Liver (tissue), 9 donors: Measurements from ENCODE around the gene GRM1. TPM values are rescaled to one million over a fixed set of nuclear protein-coding genes. Genes with fewer than 3 reads are reported as not detected.

ENCODE experiments used
- DNase-seq: peaks from one replicate; pipeline ENCODE4 v3.0.0-alpha.2; 2017; ENCODE audit warnings: low spot score
- H3K27ac ChIP-seq, 2 donors: one replicate each; pipeline ENCODE4 v1.7.0; 2013; ENCODE audit warnings: inconsistent platforms in 2 of 2, low read length in 2 of 2, control low read depth in 1 of 2, low read depth in 1 of 2, mild to moderate bottlenecking in 1 of 2
- H3K27me3 ChIP-seq, 4 donors: one replicate each; pipeline versions ENCODE4 v1.6.1 to v1.7.0; 2013; ENCODE audit warnings: low read length in 3 of 4, inconsistent platforms in 1 of 4, mild to moderate bottlenecking in 1 of 4, moderate library complexity in 1 of 4; ENCODE audit not compliant: control insufficient read depth in 4 of 4, insufficient read depth in 4 of 4
- H3K36me3 ChIP-seq, 4 donors: one replicate each; pipeline versions ENCODE4 v1.6.1 to v1.7.0; 2013; ENCODE audit warnings: low read length in 3 of 4, mild to moderate bottlenecking in 3 of 4, low read depth in 1 of 4, moderate library complexity in 1 of 4; ENCODE audit not compliant: control insufficient read depth in 4 of 4, insufficient read depth in 3 of 4
- H3K4me1 ChIP-seq, 4 donors: one replicate each; pipeline versions ENCODE4 v1.6.1 to v1.7.0; 2013; ENCODE audit warnings: low read length in 3 of 4, mild to moderate bottlenecking in 3 of 4, moderate library complexity in 1 of 4; ENCODE audit not compliant: control insufficient read depth in 4 of 4, insufficient read depth in 4 of 4
- H3K4me3 ChIP-seq, 3 donors: one replicate each; pipeline versions ENCODE4 v1.6.1 to v1.7.0; 2013; ENCODE audit warnings: low read length in 3 of 3, control low read depth in 1 of 3, low read depth in 1 of 3, mild to moderate bottlenecking in 1 of 3
- H3K9ac ChIP-seq, 2 donors: one replicate each; pipeline ENCODE4 v1.7.0; 2013; ENCODE audit warnings: low read length in 2 of 2, mild to moderate bottlenecking in 2 of 2, moderate library complexity in 2 of 2, control low read depth in 1 of 2, low read depth in 1 of 2
- H3K9me3 ChIP-seq, 4 donors: one replicate each; pipeline versions ENCODE4 v1.6.1 to v1.7.0; 2013; ENCODE audit warnings: low read length in 3 of 4; ENCODE audit not compliant: control insufficient read depth in 4 of 4
- CTCF ChIP-seq: fragments of 150-350 bp; IDR thresholded peaks from 2 replicates; pipeline ENCODE4 v1.5.1; 2017; ENCODE audit warnings: improper control_type of control experiment, low read depth, low read length; ENCODE audit not compliant: missing input control
- EGR1 ChIP-seq, 2 donors: IDR thresholded peaks; 2 replicates each; pipeline ENCODE4 v1.6.1; 2016 to 2018; ENCODE audit warnings: antibody characterized with exemption in 2 of 2, low read depth in 2 of 2
- FOXA1 ChIP-seq: IDR thresholded peaks from 2 replicates; pipeline ENCODE4 v1.6.1; 2016; ENCODE audit warnings: antibody characterized with exemption
- FOXA2 ChIP-seq: IDR thresholded peaks from 2 replicates; pipeline ENCODE4 v1.6.1; 2016; ENCODE audit warnings: antibody characterized with exemption
- GABPA ChIP-seq, 2 donors: IDR thresholded peaks in 1 of 2; conservative IDR thresholded peaks in 1 of 2; 2 replicates each; pipeline ENCODE4 v1.6.1; 2016; ENCODE audit warnings: antibody characterized with exemption in 2 of 2, mild to moderate bottlenecking in 1 of 2, moderate library complexity in 1 of 2
- HNF4A ChIP-seq, 2 donors: conservative IDR thresholded peaks; 2 replicates each; pipeline ENCODE4 v1.6.1; 2016; ENCODE audit warnings: antibody characterized with exemption in 2 of 2, mild to moderate bottlenecking in 2 of 2
- HNF4G ChIP-seq: IDR thresholded peaks from 2 replicates; pipeline ENCODE4 v1.6.1; 2016; ENCODE audit warnings: antibody characterized with exemption
- JUND ChIP-seq, 2 donors: IDR thresholded peaks; 2 replicates each; pipeline ENCODE4 v1.6.1; 2016; ENCODE audit warnings: antibody characterized with exemption in 2 of 2
- NR2F2 ChIP-seq: IDR thresholded peaks from 2 replicates; pipeline ENCODE4 v1.6.1; 2016; ENCODE audit warnings: antibody characterized with exemption
- RAD21 ChIP-seq, 2 donors: IDR thresholded peaks; 2 replicates each; pipeline ENCODE4 v1.6.1; 2016; ENCODE audit warnings: antibody characterized with exemption in 2 of 2, mild to moderate bottlenecking in 2 of 2
- REST ChIP-seq: IDR thresholded peaks from 2 replicates; pipeline ENCODE4 v1.6.1; 2016; ENCODE audit warnings: antibody characterized with exemption, mild to moderate bottlenecking
- RXRA ChIP-seq, 2 donors: IDR thresholded peaks; 2 replicates each; pipeline ENCODE4 v1.6.1; 2017 to 2018; ENCODE audit warnings: antibody characterized with exemption in 2 of 2, mild to moderate bottlenecking in 1 of 2
- SP1 ChIP-seq: IDR thresholded peaks from 2 replicates; pipeline ENCODE4 v1.6.1; 2018; ENCODE audit warnings: antibody characterized with exemption, mild to moderate bottlenecking
- TAF1 ChIP-seq: conservative IDR thresholded peaks from 2 replicates; pipeline ENCODE4 v1.6.1; 2016; ENCODE audit warnings: antibody characterized with exemption, mild to moderate bottlenecking
- YY1 ChIP-seq: IDR thresholded peaks from 2 replicates; pipeline ENCODE4 v1.6.1; 2016; ENCODE audit warnings: antibody characterized with exemption, mild to moderate bottlenecking
- WGBS: extraction: QIAGEN DNeasy Blood & Tissue Kit; methylation state at CpG from one replicate; pipeline ENCODE4 v1.1.7; 2013; 5-methylcytosine and 5-hydroxymethylcytosine counted together
- polyA plus RNA-seq, 2 donors: library from polyadenylated mRNA; stranded (reverse) in 1 of 2; unstranded in 1 of 2; fragments of 200-250 nt in 1 of 2; fragments of >200 nt in 1 of 2; fragmentation: Nextera tagmentation in 1 of 2; extraction: Ambion mirVana in 1 of 2; gene quantifications; one replicate each; pipeline versions ENCODE4 v1.2.1 to v1.2.3, GENCODE V29; 2013 to 2015
- total RNA-seq, 2 donors: library from RNA; depleted of rRNA; stranded (reverse); fragments of >200 nt; gene quantifications; one replicate each; pipeline ENCODE4 v1.2.3, GENCODE V29; 2014
- TF ChIP-seq, protein P1 (sequence below): IDR thresholded peaks from 2 replicates; pipeline ENCODE4 v1.6.1; 2016; ENCODE audit warnings: antibody characterized with exemption
- TF ChIP-seq, protein P2 (sequence below): IDR thresholded peaks from 2 replicates; pipeline ENCODE4 v1.6.1; 2016; ENCODE audit warnings: antibody characterized with exemption
- TF ChIP-seq, protein P3 (sequence below): IDR thresholded peaks from 2 replicates; pipeline ENCODE4 v1.6.1; 2016; ENCODE audit warnings: antibody characterized with exemption
- donor health status: healthy.
- donor health status: healthy.
- donor health status: healthy.
- donor health status: healthy.
- donor health status: healthy.

The GRM1 gene
- total and polyA plus RNA-seq, 4 donors, result under 0.01 to 0.05 (median 0.01) TPM; not detected in 1

GRCh38 chr6:146397638-146398037 is 368.8 kb downstream of the GRM1 start:
- H3K36me3 ChIP-seq, result no peaks in the 10 kb centered on the region
- no peak overlapping the region for H3K4me3 ChIP-seq
- 87% methylated on average over 1 of the region's 1 CpG for WGBS
- no peak overlapping the region for H3K9ac ChIP-seq
- TF ChIP-seq JUND (IDR thresholded peaks at IDR 0.05) (no peak), SP1 (no peak), GABPA (IDR thresholded peaks at IDR 0.05 in 1 of 2, conservative IDR thresholded peaks at IDR 0.05 in 1 of 2) (no peak), YY1 (no peak), FOXA2 (no peak), NR2F2 (no peak), HNF4A (conservative IDR thresholded peaks at IDR 0.05) (no peak)
- TF ChIP-seq, protein P1, sequence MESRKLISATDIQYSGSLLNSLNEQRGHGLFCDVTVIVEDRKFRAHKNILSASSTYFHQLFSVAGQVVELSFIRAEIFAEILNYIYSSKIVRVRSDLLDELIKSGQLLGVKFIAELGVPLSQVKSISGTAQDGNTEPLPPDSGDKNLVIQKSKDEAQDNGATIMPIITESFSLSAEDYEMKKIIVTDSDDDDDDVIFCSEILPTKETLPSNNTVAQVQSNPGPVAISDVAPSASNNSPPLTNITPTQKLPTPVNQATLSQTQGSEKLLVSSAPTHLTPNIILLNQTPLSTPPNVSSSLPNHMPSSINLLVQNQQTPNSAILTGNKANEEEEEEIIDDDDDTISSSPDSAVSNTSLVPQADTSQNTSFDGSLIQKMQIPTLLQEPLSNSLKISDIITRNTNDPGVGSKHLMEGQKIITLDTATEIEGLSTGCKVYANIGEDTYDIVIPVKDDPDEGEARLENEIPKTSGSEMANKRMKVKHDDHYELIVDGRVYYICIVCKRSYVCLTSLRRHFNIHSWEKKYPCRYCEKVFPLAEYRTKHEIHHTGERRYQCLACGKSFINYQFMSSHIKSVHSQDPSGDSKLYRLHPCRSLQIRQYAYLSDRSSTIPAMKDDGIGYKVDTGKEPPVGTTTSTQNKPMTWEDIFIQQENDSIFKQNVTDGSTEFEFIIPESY, result no peak
- TF ChIP-seq, protein P2, sequence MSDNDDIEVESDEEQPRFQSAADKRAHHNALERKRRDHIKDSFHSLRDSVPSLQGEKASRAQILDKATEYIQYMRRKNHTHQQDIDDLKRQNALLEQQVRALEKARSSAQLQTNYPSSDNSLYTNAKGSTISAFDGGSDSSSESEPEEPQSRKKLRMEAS, result no peak
- TF ChIP-seq, protein P3, sequence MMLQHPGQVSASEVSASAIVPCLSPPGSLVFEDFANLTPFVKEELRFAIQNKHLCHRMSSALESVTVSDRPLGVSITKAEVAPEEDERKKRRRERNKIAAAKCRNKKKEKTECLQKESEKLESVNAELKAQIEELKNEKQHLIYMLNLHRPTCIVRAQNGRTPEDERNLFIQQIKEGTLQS, result no peak
- H3K27ac ChIP-seq, result no peak overlapping the region
- H3K9me3 ChIP-seq, result no peaks in the 10 kb centered on the region
- no peaks in the 10 kb centered on the region for H3K27me3 ChIP-seq
- DNase-seq, result no peak
- H3K4me1 ChIP-seq, result no peaks in the 10 kb centered on the region

GRCh38 chr6:146402476-146402875 is 373.6 kb downstream of the GRM1 start:
- Histone ChIP-seq H3K4me1 (no peaks in the 10 kb centered on the region), H3K27me3 (no peaks in the 10 kb centered on the region), H3K9me3 (no peaks in the 10 kb centered on the region), H3K27ac (no peak overlapping the region), H3K9ac (no peak overlapping the region), H3K36me3 (no peaks in the 10 kb centered on the region), H3K4me3 (no peak overlapping the region)
- WGBS, result 86% methylated on average over 3 of the region's 3 CpGs
- no peak for DNase-seq
- no peak for TF ChIP-seq NR2F2
- TF ChIP-seq EGR1 (IDR thresholded peaks at IDR 0.05; ENCODE audit: low read depth in 2 of 2), result no peak
- no peak for TF ChIP-seq RXRA (IDR thresholded peaks at IDR 0.05)

DNA sequence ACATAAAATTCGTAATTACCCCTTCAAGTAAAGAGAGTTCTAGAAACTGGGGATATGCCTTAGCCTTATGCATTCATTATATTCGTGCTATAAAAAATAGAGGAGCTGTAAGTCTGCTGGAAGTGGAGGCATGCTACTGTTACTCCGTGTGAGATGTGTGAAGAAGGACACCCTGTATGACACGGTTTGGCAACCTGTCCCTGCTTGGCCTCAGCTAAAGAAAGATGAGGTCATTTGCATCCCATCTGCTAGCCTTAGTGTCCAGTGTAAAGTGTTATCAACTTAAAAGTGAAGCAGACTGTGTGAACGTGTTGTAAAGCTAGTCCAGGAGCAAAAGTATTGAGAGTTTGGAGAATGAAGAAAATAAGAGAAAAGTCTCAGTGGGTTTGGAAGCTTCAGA is 379.7 kb downstream of the GRM1 start:
- no peak for DNase-seq
- Histone ChIP-seq H3K27me3 (no peaks in the 10 kb centered on the region), H3K4me3 (no peak overlapping the region), H3K9me3 (peaks cover 0 to 4% (median 1%) of the 10 kb centered on the region in 4 donors), H3K9ac (no peak overlapping the region), H3K36me3 (no peaks in the 10 kb centered on the region), H3K4me1 (no peaks in the 10 kb centered on the region), H3K27ac (no peak overlapping the region)
- 56% methylated on average over 5 of the region's 5 CpGs for WGBS
- no peak for TF ChIP-seq GABPA (IDR thresholded peaks at IDR 0.05 in 1 of 2, conservative IDR thresholded peaks at IDR 0.05 in 1 of 2)
- TF ChIP-seq RXRA (IDR thresholded peaks at IDR 0.05), result no peak
- no peak for TF ChIP-seq REST
- TF ChIP-seq HNF4A (conservative IDR thresholded peaks at IDR 0.05), result no peak
- no peak for TF ChIP-seq FOXA2
- no peak for TF ChIP-seq JUND (IDR thresholded peaks at IDR 0.05)
- no peak for TF ChIP-seq CTCF
- no peak for TF ChIP-seq HNF4G
- TF ChIP-seq, protein P2, result no peak
- no peak for TF ChIP-seq SP1
- TF ChIP-seq TAF1, result no peak
- no peak for TF ChIP-seq YY1
- no peak for TF ChIP-seq FOXA1
- TF ChIP-seq NR2F2, result no peak
- TF ChIP-seq, protein P1, result no peak
- TF ChIP-seq EGR1 (IDR thresholded peaks at IDR 0.05; ENCODE audit: low read depth in 2 of 2), result no peak
- TF ChIP-seq RAD21 (IDR thresholded peaks at IDR 0.05), result no peak
